BE2C (cell line): ENCODE data around the gene XPO5.

Experiments used
- DNase-seq: peaks from one replicate; pipeline ENCODE4 v3.0.0-alpha.2; 2020
- H3K27me3 ChIP-seq: fragments of 250-450 bp; sonication (Bioruptor Pico); 2 replicates; pipeline ENCODE4 v1.5.1; 2020; ENCODE audit warnings: mild to moderate bottlenecking
- H3K36me3 ChIP-seq: fragments of 250-450 bp; sonication (Bioruptor Pico); 2 replicates; pipeline ENCODE4 v1.5.1; 2020; ENCODE audit warnings: mild to moderate bottlenecking
- H3K4me1 ChIP-seq: fragments of 250-450 bp; sonication (Bioruptor Pico); 2 replicates; pipeline ENCODE4 v1.5.1; 2020
- H3K4me3 ChIP-seq: 2 replicates; pipeline ENCODE4 v1.5.1; 2011; ENCODE audit warnings: low read depth, low read length
- H3K9me3 ChIP-seq: fragments of 250-450 bp; sonication (Bioruptor Pico); 2 replicates; pipeline ENCODE4 v1.5.1; 2020
- TF ChIP-seq, protein P1 (sequence below): IDR thresholded peaks from 2 replicates; pipeline ENCODE4 v1.5.1; 2012; ENCODE audit warnings: mild to moderate bottlenecking, low read depth, low read length

The XPO5 gene

DNA sequence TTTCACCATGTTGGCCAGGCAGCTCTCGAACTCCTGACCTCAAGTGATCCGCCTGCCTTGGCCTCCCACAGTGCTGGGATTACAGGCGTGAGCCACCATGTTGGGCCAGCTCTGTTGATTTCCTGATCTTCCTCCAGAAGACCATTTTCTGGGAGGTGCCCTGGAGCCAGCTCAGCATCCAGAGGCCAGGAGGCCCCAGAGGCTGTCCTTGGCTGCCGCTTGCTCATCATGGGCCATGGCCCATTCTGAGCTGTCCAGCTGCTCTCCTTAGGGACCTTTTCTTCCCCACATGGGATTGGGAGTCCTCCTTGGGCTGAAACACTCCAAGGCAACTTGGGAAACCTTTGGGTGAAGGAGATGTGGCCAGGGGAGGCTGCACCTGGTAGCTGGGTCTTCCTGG, 81.1 kb downstream of the XPO5 start:
- H3K9me3 ChIP-seq, result no peaks in the 10 kb centered on the region
- no peaks in the 10 kb centered on the region for H3K27me3 ChIP-seq
- peaks cover 25% of the 10 kb centered on the region for H3K36me3 ChIP-seq
- TF ChIP-seq, protein P1, sequence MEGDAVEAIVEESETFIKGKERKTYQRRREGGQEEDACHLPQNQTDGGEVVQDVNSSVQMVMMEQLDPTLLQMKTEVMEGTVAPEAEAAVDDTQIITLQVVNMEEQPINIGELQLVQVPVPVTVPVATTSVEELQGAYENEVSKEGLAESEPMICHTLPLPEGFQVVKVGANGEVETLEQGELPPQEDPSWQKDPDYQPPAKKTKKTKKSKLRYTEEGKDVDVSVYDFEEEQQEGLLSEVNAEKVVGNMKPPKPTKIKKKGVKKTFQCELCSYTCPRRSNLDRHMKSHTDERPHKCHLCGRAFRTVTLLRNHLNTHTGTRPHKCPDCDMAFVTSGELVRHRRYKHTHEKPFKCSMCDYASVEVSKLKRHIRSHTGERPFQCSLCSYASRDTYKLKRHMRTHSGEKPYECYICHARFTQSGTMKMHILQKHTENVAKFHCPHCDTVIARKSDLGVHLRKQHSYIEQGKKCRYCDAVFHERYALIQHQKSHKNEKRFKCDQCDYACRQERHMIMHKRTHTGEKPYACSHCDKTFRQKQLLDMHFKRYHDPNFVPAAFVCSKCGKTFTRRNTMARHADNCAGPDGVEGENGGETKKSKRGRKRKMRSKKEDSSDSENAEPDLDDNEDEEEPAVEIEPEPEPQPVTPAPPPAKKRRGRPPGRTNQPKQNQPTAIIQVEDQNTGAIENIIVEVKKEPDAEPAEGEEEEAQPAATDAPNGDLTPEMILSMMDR, result no peak
- no peak overlapping the region for H3K4me3 ChIP-seq
- no peak for DNase-seq
- peaks cover 8% of the 10 kb centered on the region for H3K4me1 ChIP-seq

- peaks cover 10% of the 10 kb centered on the region for H3K4me1 ChIP-seq
- H3K4me3 ChIP-seq, result no peak overlapping the region
- TF ChIP-seq, protein P1, result no peak
- DNase-seq, result no peak
- H3K36me3 ChIP-seq, result peaks cover 22% of the 10 kb centered on the region
- no peaks in the 10 kb centered on the region for H3K9me3 ChIP-seq
- no peaks in the 10 kb centered on the region for H3K27me3 ChIP-seq
Measured at GRCh38 chr6:43494321-43494720, 81.5 kb downstream of the XPO5 start.

- Histone ChIP-seq H3K4me1 (peaks cover 14% of the 10 kb centered on the region), H3K36me3 (peaks cover 17% of the 10 kb centered on the region), H3K27me3 (no peaks in the 10 kb centered on the region), H3K9me3 (no peaks in the 10 kb centered on the region), H3K4me3 (no peak overlapping the region)
- DNase-seq, result no peak
- TF ChIP-seq, protein P1, result no peak
Measured at GRCh38 chr6:43493833-43494232, 82.0 kb downstream of the XPO5 start.

DNA sequence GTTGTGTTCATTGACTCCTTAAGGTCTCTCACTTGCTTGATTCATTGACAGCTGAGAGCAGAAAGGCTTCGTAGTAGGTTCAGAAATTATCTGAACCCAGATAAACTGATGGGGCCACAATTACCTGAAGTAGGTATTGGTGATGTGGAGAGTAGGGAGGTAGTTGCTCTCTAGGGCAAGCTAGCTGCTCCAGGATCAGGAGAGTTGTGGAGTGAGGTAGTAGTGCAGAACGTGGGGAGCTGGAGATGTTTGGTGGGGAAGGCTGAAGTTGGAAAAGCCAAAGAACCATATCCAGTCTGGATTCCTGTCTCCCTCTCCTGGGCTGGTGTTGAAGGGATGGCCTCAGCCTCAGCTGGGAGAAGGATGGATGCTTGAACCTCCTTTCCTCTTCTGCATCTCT, 82.6 kb downstream of the XPO5 start:
- DNase-seq, result no peak
- peaks cover 14% of the 10 kb centered on the region for H3K36me3 ChIP-seq
- no peaks in the 10 kb centered on the region for H3K27me3 ChIP-seq
- TF ChIP-seq, protein P1, result no peak
- no peaks in the 10 kb centered on the region for H3K9me3 ChIP-seq
- H3K4me3 ChIP-seq, result no peak overlapping the region
- peaks cover 19% of the 10 kb centered on the region for H3K4me1 ChIP-seq

GRCh38 chr6:43492673-43493072, 83.2 kb downstream of the XPO5 start:
- TF ChIP-seq, protein P1, result no peak

DNA sequence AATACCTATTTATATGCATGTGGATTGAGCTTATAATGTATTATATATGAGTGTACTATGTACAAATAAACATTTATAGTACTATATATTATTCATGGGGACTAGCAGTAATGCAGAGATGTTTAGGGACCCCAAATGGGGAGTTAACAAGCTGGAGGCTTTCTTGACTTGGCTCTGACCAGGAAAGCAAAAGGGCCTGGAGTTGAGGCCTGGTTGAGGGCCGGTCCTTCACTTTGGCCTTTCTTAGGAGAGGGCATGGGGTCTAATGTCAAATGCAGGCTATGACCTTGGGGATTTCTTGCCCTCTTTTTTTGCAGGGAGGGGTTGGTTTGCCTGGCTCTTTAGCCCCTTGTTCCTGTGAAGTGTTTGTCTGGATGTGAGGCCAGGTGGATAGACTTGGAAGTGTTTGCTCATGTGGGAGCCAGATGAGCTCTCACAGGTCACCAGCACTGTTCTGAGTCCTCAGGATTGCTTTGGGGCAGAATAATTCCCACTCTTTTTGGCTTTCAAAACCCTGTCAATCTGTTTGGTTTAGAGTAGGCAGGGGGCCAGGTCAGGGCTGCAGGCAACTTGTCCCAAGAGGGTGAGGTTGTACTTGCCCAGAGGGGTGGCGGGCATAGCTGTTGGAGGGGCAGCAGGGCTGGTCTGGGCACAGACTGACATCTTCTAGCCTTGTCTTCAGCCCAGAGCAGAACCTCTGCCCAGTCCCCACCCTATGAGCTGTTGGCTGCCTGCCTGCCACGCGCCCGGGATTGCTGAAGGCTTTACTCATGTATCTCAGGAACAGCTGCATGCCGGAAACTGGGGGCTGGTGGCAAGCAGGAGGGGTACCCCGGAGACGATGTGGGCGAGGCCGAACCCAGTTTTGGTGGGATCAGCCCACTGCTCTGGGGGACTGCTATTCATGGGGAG, 83.8 kb downstream of the XPO5 start:
- Histone ChIP-seq H3K4me1 (peaks cover 19% of the 10 kb centered on the region), H3K4me3 (no peak overlapping the region), H3K9me3 (no peaks in the 10 kb centered on the region), H3K36me3 (peaks cover 7% of the 10 kb centered on the region), H3K27me3 (no peaks in the 10 kb centered on the region)
- TF ChIP-seq, protein P1, result no peak
- DNase-seq, result no peak

More at GRCh38 chr6:43492673-43493072, 83.2 kb downstream of the XPO5 start:
- no peak for DNase-seq
- Histone ChIP-seq H3K9me3 (no peaks in the 10 kb centered on the region), H3K4me3 (no peak overlapping the region), H3K4me1 (peaks cover 19% of the 10 kb centered on the region), H3K27me3 (no peaks in the 10 kb centered on the region), H3K36me3 (peaks cover 10% of the 10 kb centered on the region)
